DOHH2 (cell line): ENCODE data around the gene HIVEP3.

Source experiments
- H3F3A ChIP-seq: fragments of 200-600 bp; sonication (generic), shearing (Covaris generic); 2 replicates; pipeline ENCODE4 v1.6.0; 2016; ENCODE audit warnings: antibody characterized with exemption, mild to moderate bottlenecking; ENCODE audit not compliant: control insufficient read depth, insufficient read depth
- H3K27ac ChIP-seq: fragments of 200-600 bp; sonication (generic); 2 replicates; pipeline ENCODE4 v1.5.1; 2014; ENCODE audit warnings: low read depth, mild to moderate bottlenecking, low read length, moderate library complexity
- H3K27me3 ChIP-seq: fragments of 200-600 bp; sonication (generic); 2 replicates; pipeline ENCODE4 v1.6.1; 2014; ENCODE audit warnings: mild to moderate bottlenecking, low read length, mixed read lengths; ENCODE audit not compliant: control insufficient read depth
- H3K36me3 ChIP-seq: fragments of 200-600 bp; sonication (generic); 2 replicates; pipeline ENCODE4 v1.6.1; 2014; ENCODE audit warnings: mild to moderate bottlenecking, low read length, moderate library complexity, mixed read lengths; ENCODE audit not compliant: control insufficient read depth
- H3K4me1 ChIP-seq: fragments of 200-600 bp; sonication (generic); 2 replicates; pipeline ENCODE4 v1.6.1; 2014; ENCODE audit warnings: mild to moderate bottlenecking, low read length, mixed read lengths; ENCODE audit not compliant: control insufficient read depth
- H3K4me2 ChIP-seq: fragments of 200-600 bp; sonication (generic); 2 replicates; pipeline ENCODE4 v1.6.0; 2014; ENCODE audit warnings: mild to moderate bottlenecking, low read length, moderate library complexity
- H3K4me3 ChIP-seq: fragments of 200-600 bp; sonication (generic); 2 replicates; pipeline ENCODE4 v1.5.1; 2014; ENCODE audit warnings: mild to moderate bottlenecking, low read length, mixed read lengths
- H3K79me2 ChIP-seq: fragments of 200-600 bp; sonication (generic); 2 replicates; pipeline ENCODE4 v1.6.1; 2014; ENCODE audit warnings: mild to moderate bottlenecking, low read length, mixed read lengths; ENCODE audit not compliant: control insufficient read depth
- H3K9me2 ChIP-seq: fragments of 200-600 bp; sonication (generic); replicated peaks from 2 replicates; pipeline ENCODE4 v1.6.1; 2014; ENCODE audit warnings: mild to moderate bottlenecking, low read length, mixed read lengths; ENCODE audit not compliant: control insufficient read depth
- H3K9me3 ChIP-seq: fragments of 200-600 bp; sonication (generic); 2 replicates; pipeline ENCODE4 v1.6.1; 2014; ENCODE audit warnings: antibody characterized with exemption, low read length, mixed read lengths; ENCODE audit not compliant: control insufficient read depth, insufficient read depth
- H4K20me1 ChIP-seq: fragments of 200-600 bp; sonication (generic); 2 replicates; pipeline ENCODE4 v1.6.0; 2014; ENCODE audit warnings: low read depth, mild to moderate bottlenecking, antibody characterized with exemption, low read length, moderate library complexity; ENCODE audit not compliant: control insufficient read depth, insufficient read depth
- CTCF ChIP-seq: fragments of 200-600 bp; sonication (generic); IDR thresholded peaks from one replicate; pipeline ENCODE4 v1.5.1; 2014; ENCODE audit warnings: antibody characterized with exemption, mild to moderate bottlenecking, low read depth, low read length; ENCODE audit not compliant: poor library complexity, severe bottlenecking
- EZH2phosphoT487 ChIP-seq: fragments of 200-600 bp; sonication (generic); IDR thresholded peaks from 2 replicates; pipeline ENCODE4 v1.6.1; 2017; ENCODE audit warnings: borderline replicate concordance, mild to moderate bottlenecking, antibody characterized with exemption, low read length, moderate library complexity, mixed read lengths

Gene HIVEP3

GRCh38 chr1:41658431-41659158 is 260.1 kb downstream of the HIVEP3 start:
- Histone ChIP-seq H4K20me1 (no peaks in the 10 kb centered on the region), H3K4me2 (no peak overlapping the region), H3K27me3 (peaks cover 39% of the 10 kb centered on the region), H3K9me3 (no peaks in the 10 kb centered on the region), H3K4me1 (no peaks in the 10 kb centered on the region), H3K9me2 (no peaks in the 10 kb centered on the region), H3K36me3 (no peaks in the 10 kb centered on the region), H3F3A (no peaks in the 10 kb centered on the region), H3K4me3 (no peak overlapping the region), H3K79me2 (no peaks in the 10 kb centered on the region), H3K27ac (no peak overlapping the region)
- TF ChIP-seq EZH2phosphoT487 (no peak), CTCF (no peak)

- Histone ChIP-seq H3K36me3 (no peaks in the 10 kb centered on the region), H3K9me3 (no peaks in the 10 kb centered on the region), H3K4me2 (no peak overlapping the region), H3K79me2 (no peaks in the 10 kb centered on the region), H3K27ac (no peak overlapping the region), H3K4me1 (no peaks in the 10 kb centered on the region), H3K4me3 (no peak overlapping the region), H3K9me2 (no peaks in the 10 kb centered on the region), H4K20me1 (no peaks in the 10 kb centered on the region), H3F3A (no peaks in the 10 kb centered on the region), H3K27me3 (peaks cover 31% of the 10 kb centered on the region)
- TF ChIP-seq CTCF (no peak), EZH2phosphoT487 (no peak)
Measured at GRCh38 chr1:41657679-41658295, 260.9 kb downstream of the HIVEP3 start.

- H3K79me2 ChIP-seq = no peaks in the 10 kb centered on the region
- H3K9me2 ChIP-seq = no peaks in the 10 kb centered on the region
- H4K20me1 ChIP-seq = no peaks in the 10 kb centered on the region
- H3K9me3 ChIP-seq = no peaks in the 10 kb centered on the region
- no peak overlapping the region for H3K27ac ChIP-seq
- peaks cover 27% of the 10 kb centered on the region for H3K27me3 ChIP-seq
- no peaks in the 10 kb centered on the region for H3K36me3 ChIP-seq
- no peaks in the 10 kb centered on the region for H3K4me1 ChIP-seq
- no peak overlapping the region for H3K4me3 ChIP-seq
- H3K4me2 ChIP-seq = no peak overlapping the region
- TF ChIP-seq EZH2phosphoT487 (no peak), CTCF (no peak)
- no peaks in the 10 kb centered on the region for H3F3A ChIP-seq
Measured at GRCh38 chr1:41656825-41657500, 261.8 kb downstream of the HIVEP3 start.
